Transverse colon (tissue), 4 donors: Measurements from ENCODE around the gene ZC3H4. TPM values are rescaled to one million over a fixed set of nuclear protein-coding genes. Genes with fewer than 3 reads are reported as not detected.

Experiments
- DNase-seq: peaks from one replicate; pipeline ENCODE4 v3.0.0-alpha.2; 2019
- H3K27ac ChIP-seq, 4 donors: fragments of 200-600 bp; sonication (generic); 2 replicates each; pipeline ENCODE4 v1.5.1; 2016 to 2018; ENCODE audit warnings: inconsistent platforms in 4 of 4
- H3K27me3 ChIP-seq: fragments of 200-600 bp; sonication (generic); 2 replicates; pipeline ENCODE4 v1.5.1; 2017; ENCODE audit warnings: inconsistent platforms
- H3K36me3 ChIP-seq, 4 donors: fragments of 200-600 bp; sonication (generic); 2 replicates each; pipeline ENCODE4 v1.5.1; 2017 to 2019; ENCODE audit warnings: inconsistent platforms in 4 of 4
- H3K4me1 ChIP-seq, 4 donors: fragments of 200-600 bp; sonication (generic); 2 replicates each; pipeline ENCODE4 v1.5.1; 2017 to 2020; ENCODE audit warnings: inconsistent platforms in 4 of 4
- H3K4me3 ChIP-seq, 4 donors: fragments of 200-600 bp; sonication (generic); 1 replicate in 1 of 4; 2 replicates in 3 of 4; pipeline versions ENCODE4 v1.5.1 to v1.6.1; 2017 to 2019; ENCODE audit warnings: inconsistent platforms in 4 of 4
- H3K9me3 ChIP-seq, 2 donors: fragments of 200-600 bp; sonication (generic); 2 replicates each; pipeline ENCODE4 v1.5.1; 2017 to 2019; ENCODE audit warnings: inconsistent platforms in 2 of 2
- EP300 ChIP-seq: sonication (generic); formaldehyde crosslinking; IDR thresholded peaks from one replicate; pipeline ENCODE4 v1.6.1; 2017; ENCODE audit warnings: antibody characterized with exemption, low read depth
- POLR2A ChIP-seq: fragments of 450-650 bp; IDR thresholded peaks from one replicate; pipeline ENCODE4 v1.6.1; 2016; ENCODE audit warnings: antibody characterized with exemption, mild to moderate bottlenecking, moderate library complexity
- POLR2AphosphoS5 ChIP-seq, 3 donors: sonication (generic); formaldehyde crosslinking; IDR thresholded peaks; one replicate each; pipeline ENCODE4 v1.6.1; 2016; ENCODE audit warnings: antibody characterized with exemption in 3 of 3
- WGBS, 2 donors: methylation state at CpG; one replicate each; pipeline ENCODE4 v1.1.5; 2018; ENCODE audit warnings: low coverage in 1 of 2; 5-methylcytosine and 5-hydroxymethylcytosine counted together
- in situ Hi-C, 4 donors: fragments of 200-750 bp; cut with MboI; loops; one replicate each; pipeline versions ENCODE4 v1.15.0 to v1.15.1; 2017; ENCODE audit warnings: low sequenced_read_pairs in 3 of 4, low pct_ligation_motif_present in 1 of 4, low pct_unique_long_range_greater_than_20kb in 1 of 4
- intact Hi-C: fragments of 100-400 bp; cut with DNase I; formaldehyde crosslinking; loops from one replicate; pipeline ENCODE4 v1.15.1; 2023; ENCODE audit warnings: low total_unique reads
- total RNA-seq, 4 donors: library from RNA; depleted of rRNA; stranded (reverse); fragments of >200 nt; gene quantifications; one replicate each; pipeline ENCODE4 v1.1.0, GENCODE V29; 2016
- TF ChIP-seq, protein P1 (sequence below), 5 experiments: fragments of 200-600 bp in 3 of 5; fragments of 450-650 bp in 2 of 5; sonication (generic) in 3 of 5; IDR thresholded peaks; 1 replicate in 2 of 5; 2 replicates in 3 of 5; pipeline ENCODE4 v1.5.1; 2016 to 2017; ENCODE audit warnings: antibody characterized with exemption in 5 of 5, inconsistent platforms in 3 of 5, mild to moderate bottlenecking in 2 of 5, moderate library complexity in 1 of 5

ZC3H4 gene
- total RNA-seq, 4 donors from 2014 or later = 25.4 to 32.2 (median 28.0) TPM

DNA sequence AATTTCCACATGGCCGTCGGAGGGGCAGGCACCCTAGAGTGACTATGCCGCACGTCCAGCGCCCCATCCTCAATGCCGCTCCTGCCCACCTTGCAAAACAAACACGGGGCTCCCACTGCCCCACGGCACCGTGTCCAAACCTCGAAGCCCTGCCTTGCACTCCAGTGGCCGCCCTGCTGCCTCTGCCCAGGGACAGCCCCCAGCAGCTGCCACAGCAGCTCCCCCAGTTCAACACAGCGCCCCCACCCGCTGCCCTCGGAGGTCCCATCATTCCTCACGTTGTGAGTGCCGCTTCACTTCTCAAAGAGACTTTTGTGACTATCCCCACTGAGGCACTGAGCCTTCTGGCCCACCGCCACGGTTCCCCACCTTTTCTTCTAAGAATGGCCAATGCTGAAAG lies 42.8 kb downstream of the ZC3H4 start:
- no peak for DNase-seq
- 98% methylated on average over 10 to 18 of the region's 18 CpGs for WGBS, 2 donors
- intact Hi-C loops = loop anchor here (1.0 kb wide), 1 partner anchor 42 kb away; no protein-coding TSS in a partner anchor
- Histone ChIP-seq H3K4me3 (no peak overlapping the region), H3K27me3 (no peaks in the 10 kb centered on the region), H3K27ac (no peak overlapping the region), H3K4me1 (no peaks in the 10 kb centered on the region), H3K36me3 (peaks cover 0 to 60% (median 30%) of the 10 kb centered on the region in 4 donors), H3K9me3 (no peaks in the 10 kb centered on the region)
- in situ Hi-C loops = loop anchor here in 1 of 4 donors (10.0 kb wide), 1 partner anchor 54 kb away; no protein-coding TSS in a partner anchor
- TF ChIP-seq POLR2A (no peak), EP300 (no peak), POLR2AphosphoS5 (IDR thresholded peaks at IDR 0.05) (no peak)
- TF ChIP-seq, protein P1, sequence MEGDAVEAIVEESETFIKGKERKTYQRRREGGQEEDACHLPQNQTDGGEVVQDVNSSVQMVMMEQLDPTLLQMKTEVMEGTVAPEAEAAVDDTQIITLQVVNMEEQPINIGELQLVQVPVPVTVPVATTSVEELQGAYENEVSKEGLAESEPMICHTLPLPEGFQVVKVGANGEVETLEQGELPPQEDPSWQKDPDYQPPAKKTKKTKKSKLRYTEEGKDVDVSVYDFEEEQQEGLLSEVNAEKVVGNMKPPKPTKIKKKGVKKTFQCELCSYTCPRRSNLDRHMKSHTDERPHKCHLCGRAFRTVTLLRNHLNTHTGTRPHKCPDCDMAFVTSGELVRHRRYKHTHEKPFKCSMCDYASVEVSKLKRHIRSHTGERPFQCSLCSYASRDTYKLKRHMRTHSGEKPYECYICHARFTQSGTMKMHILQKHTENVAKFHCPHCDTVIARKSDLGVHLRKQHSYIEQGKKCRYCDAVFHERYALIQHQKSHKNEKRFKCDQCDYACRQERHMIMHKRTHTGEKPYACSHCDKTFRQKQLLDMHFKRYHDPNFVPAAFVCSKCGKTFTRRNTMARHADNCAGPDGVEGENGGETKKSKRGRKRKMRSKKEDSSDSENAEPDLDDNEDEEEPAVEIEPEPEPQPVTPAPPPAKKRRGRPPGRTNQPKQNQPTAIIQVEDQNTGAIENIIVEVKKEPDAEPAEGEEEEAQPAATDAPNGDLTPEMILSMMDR (IDR thresholded peaks at IDR 0.05) = no peak

- WGBS, 2 donors = 85 to 100% methylated on average over 1 to 12 of the region's 15 CpGs
- Histone ChIP-seq H3K4me1 (no peaks in the 10 kb centered on the region), H3K36me3 (peaks cover 0 to 65% (median 33%) of the 10 kb centered on the region in 4 donors), H3K27ac (no peak overlapping the region), H3K27me3 (no peaks in the 10 kb centered on the region), H3K4me3 (no peak overlapping the region), H3K9me3 (no peaks in the 10 kb centered on the region)
- in situ Hi-C loops (loop anchor here in 1 of 4 donors (10.0 kb wide), 1 partner anchor 55 kb away; no protein-coding TSS in a partner anchor), intact Hi-C loops (no loop called here)
- TF ChIP-seq POLR2A (no peak), POLR2AphosphoS5 (IDR thresholded peaks at IDR 0.05) (no peak), EP300 (no peak)
- TF ChIP-seq, protein P1 (IDR thresholded peaks at IDR 0.05) = no peak
- no peak for DNase-seq
These were observed 43.8 kb downstream of the ZC3H4 start for GRCh38 chr19:47069795-47070194.

GRCh38 chr19:47068876-47069406 lies 44.6 kb downstream of the ZC3H4 start:
- WGBS, 2 donors = 92% methylated on average over 18 of the region's 18 CpGs; no CpG with 5 or more reads in 1 of the 2 donors
- Histone ChIP-seq H3K27ac (no peak overlapping the region), H3K27me3 (no peaks in the 10 kb centered on the region), H3K36me3 (peaks cover 0 to 62% (median 31%) of the 10 kb centered on the region in 4 donors), H3K9me3 (no peaks in the 10 kb centered on the region), H3K4me1 (no peaks in the 10 kb centered on the region), H3K4me3 (no peak overlapping the region)
- no peak for DNase-seq
- intact Hi-C loops (no loop called here), in situ Hi-C loops (no loop called here)
- TF ChIP-seq, protein P1 (IDR thresholded peaks at IDR 0.05) = no peak
- no peak for TF ChIP-seq POLR2AphosphoS5 (IDR thresholded peaks at IDR 0.05)
- no peak for TF ChIP-seq POLR2A
- no peak for TF ChIP-seq EP300

DNA sequence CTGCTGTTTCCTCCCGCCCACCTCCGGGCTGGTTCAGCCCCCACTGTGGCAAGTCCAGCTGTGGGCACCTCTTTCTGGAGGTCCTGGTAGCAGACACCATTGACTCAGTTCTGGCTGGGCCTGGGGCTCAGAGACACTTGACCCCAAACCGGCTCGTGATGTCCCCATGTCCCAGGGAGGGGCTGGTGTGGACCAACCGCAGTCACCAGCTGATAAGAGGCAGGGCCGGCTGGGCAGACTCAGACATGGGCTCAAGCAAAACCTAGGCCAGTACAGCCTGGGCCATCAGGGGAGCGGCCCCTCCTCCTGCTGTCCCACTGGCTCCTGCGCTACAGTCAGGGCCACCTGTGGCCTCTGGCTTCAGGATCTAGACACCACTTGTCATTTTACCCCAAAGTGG lies 45.3 kb downstream of the ZC3H4 start:
- no peaks in the 10 kb centered on the region for H3K4me1 ChIP-seq
- DNase-seq = no peak
- no peak overlapping the region for H3K27ac ChIP-seq
- 84% methylated on average over 8 of the region's 8 CpGs; no CpG with 5 or more reads in 1 of the 2 donors for WGBS, 2 donors
- in situ Hi-C loops = no loop called here
- TF ChIP-seq POLR2AphosphoS5 (IDR thresholded peaks at IDR 0.05) = no peak
- TF ChIP-seq, protein P1 (IDR thresholded peaks at IDR 0.05) = no peak
- TF ChIP-seq POLR2A = no peak
- no peak for TF ChIP-seq EP300
- no peaks in the 10 kb centered on the region for H3K27me3 ChIP-seq
- H3K9me3 ChIP-seq = no peaks in the 10 kb centered on the region
- intact Hi-C loops = no loop called here
- H3K4me3 ChIP-seq = no peak overlapping the region
- peaks cover 0 to 57% (median 31%) of the 10 kb centered on the region in 4 donors for H3K36me3 ChIP-seq
